Heart left ventricle (tissue), 16 donors: ENCODE data around the gene COQ5. TPM values are rescaled to one million over a fixed set of nuclear protein-coding genes. Genes with fewer than 3 reads are reported as not detected.

Source experiments
- ATAC-seq, 4 donors: fragments of 200-7000 bp; cut with Tn5 transposase; one replicate each; pipeline ENCODE4 v1.9.1; 2020 to 2022; ENCODE audit warnings: moderate library complexity in 4 of 4, mild to moderate bottlenecking in 3 of 4, moderate number of reproducible peaks in 1 of 4
- DNase-seq, 5 donors: peaks; one replicate each; pipeline ENCODE4 v3.0.0-alpha.2; 2020
- H3K27ac ChIP-seq, 12 donors: fragments of 200-600 bp; sonication (generic) in 4 of 12; one replicate each; pipeline versions ENCODE4 v1.5.0 to v1.8.0; 2016 to 2022; ENCODE audit warnings: mild to moderate bottlenecking in 2 of 12
- H3K27me3 ChIP-seq, 9 donors: fragments of 200-600 bp; sonication (generic) in 2 of 9; one replicate each; pipeline versions ENCODE4 v1.5.1 to v1.8.0; 2016 to 2022; ENCODE audit warnings: mild to moderate bottlenecking in 3 of 9
- H3K36me3 ChIP-seq, 9 donors: fragments of 200-600 bp; sonication (generic) in 2 of 9; one replicate each; pipeline versions ENCODE4 v1.5.0 to v1.8.0; 2018 to 2022; ENCODE audit warnings: mild to moderate bottlenecking in 2 of 9
- H3K4me1 ChIP-seq, 12 donors: fragments of 200-600 bp; sonication (generic) in 4 of 12; one replicate each; pipeline versions ENCODE4 v1.5.0 to v1.8.0; 2016 to 2022; ENCODE audit warnings: mild to moderate bottlenecking in 3 of 12
- H3K4me3 ChIP-seq, 12 donors: fragments of 200-600 bp; sonication (generic) in 4 of 12; one replicate each; pipeline versions ENCODE4 v1.5.0 to v1.8.0; 2017 to 2022; ENCODE audit warnings: mild to moderate bottlenecking in 9 of 12, moderate library complexity in 4 of 12
- H3K9me3 ChIP-seq, 12 donors: fragments of 200-600 bp; sonication (generic) in 4 of 12; one replicate each; pipeline versions ENCODE4 v1.5.0 to v1.8.0; 2016 to 2022; ENCODE audit warnings: mild to moderate bottlenecking in 1 of 12
- POLR2A ChIP-seq, 2 donors: fragments of 450-650 bp; IDR thresholded peaks; one replicate each; pipeline ENCODE4 v1.6.1; 2017; ENCODE audit warnings: antibody characterized with exemption in 2 of 2, mild to moderate bottlenecking in 2 of 2, moderate library complexity in 2 of 2
- WGBS, 4 donors: extraction: QIAGEN DNeasy Blood & Tissue Kit in 2 of 4; methylation state at CpG; one replicate each; pipeline versions ENCODE4 v1.1.5 to v1.1.7; 2013 to 2018; 5-methylcytosine and 5-hydroxymethylcytosine counted together
- intact Hi-C, 10 donors: fragments of 100-400 bp; cut with DNase I; formaldehyde crosslinking; loops; one replicate each; pipeline versions ENCODE4 v1.11.1 to v1.14.2; 2022
- polyA plus RNA-seq, 2 donors: library from polyadenylated mRNA; stranded (reverse); fragments of 200-250 nt; gene quantifications; one replicate each; pipeline ENCODE4 v1.2.3, GENCODE V29; 2013
- total RNA-seq, 9 donors: library from RNA; depleted of rRNA in 2 of 9; stranded (reverse); fragments of >200 nt in 2 of 9; fragmentation: NEBNext Ultra II Directional in 3 of 9; extraction: Animal tissue kit (Norgen Biotek cat#: 25700) in 3 of 9; gene quantifications; one replicate each; pipeline versions ENCODE4 v1.1.0 to v1.2.4, GENCODE V29; 2016 to 2023
- TF ChIP-seq, protein P1 (sequence below), 12 donors: fragments of 200-600 bp; sonication (generic) in 4 of 12; IDR thresholded peaks; one replicate each; pipeline versions ENCODE4 v1.5.0 to v1.8.0; 2018 to 2022; ENCODE audit warnings: antibody characterized with exemption in 12 of 12, mild to moderate bottlenecking in 5 of 12
- donor health status: ischemic (EF 13 %, LVEDD 7.1; RV severe dilation, severe dysfunction).
- donor health status: healthy with polysubstance abuse.
- donor health status: DM: no; HTN: yes; CAD: no.
- donor health status: DM: no; HTN: no; CAD: no.
- donor health status: ischemic (EF 25% LVEDD 6.9; RV normal size, moderate dysfunction).
- donor health status: ischemic (EF 25% LVEDD 5.7; RV mildly dilated, moderate dysfunction).
- donor health status: healthy.
- donor health status: DM: yes; HTN: yes; CAD: no.
- donor health status: ischemic (EF 35%, LVEDD 5.7; RV mildly dilated, moderate dysfunction).
- donor health status: nonischemic (EF 11% LVEDD 7.7; RV severe dilation, severe dysfunction).
- donor health status: DM: yes; HTN: yes; CAD: no.
- donor health status: PGD.
- donor health status: ischemic (EF 29% LVEDD 5.4; RV normal size, mild dysfunction).
- donor health status: nonischemic (EF 23%, LVEDD 6.1; RV moderate dilation, normal function).

COQ5 gene
- total and polyA plus RNA-seq, 11 donors, result 27.9 to 48.9 (median 36.7) TPM

DNA sequence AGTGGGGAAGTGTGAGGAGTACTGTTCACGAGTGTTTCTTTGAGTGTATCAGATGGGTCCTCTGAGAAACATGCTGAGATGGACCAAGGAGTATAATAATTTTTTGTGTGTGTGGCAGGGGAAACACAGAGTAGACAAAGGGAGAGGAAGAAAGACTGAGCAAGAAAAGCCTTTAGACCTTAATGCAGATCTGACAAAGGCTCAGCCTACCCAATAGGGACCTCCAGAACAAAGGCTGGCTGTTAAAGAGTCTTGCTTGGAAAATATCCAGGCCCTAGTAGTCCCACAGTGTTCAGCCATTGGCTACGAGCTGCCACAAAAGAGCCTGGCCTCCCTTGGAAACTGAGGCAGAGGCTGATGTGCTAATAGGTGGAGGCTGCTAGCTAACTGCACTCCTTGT lies 13.5 kb downstream of the COQ5 start:
- no peak for ATAC-seq
- Histone ChIP-seq H3K4me3 (no peak overlapping the region), H3K4me1 (no peaks in the 10 kb centered on the region), H3K36me3 (peaks cover 0 to 94% (median 66%) of the 10 kb centered on the region in 9 donors), H3K9me3 (no peaks in the 10 kb centered on the region), H3K27ac (no peak overlapping the region), H3K27me3 (no peaks in the 10 kb centered on the region)
- intact Hi-C loops, result no loop called here
- 83 to 92% (median 88%) methylated on average over 2 of the region's 2 CpGs for WGBS, 4 donors
- TF ChIP-seq, protein P1, sequence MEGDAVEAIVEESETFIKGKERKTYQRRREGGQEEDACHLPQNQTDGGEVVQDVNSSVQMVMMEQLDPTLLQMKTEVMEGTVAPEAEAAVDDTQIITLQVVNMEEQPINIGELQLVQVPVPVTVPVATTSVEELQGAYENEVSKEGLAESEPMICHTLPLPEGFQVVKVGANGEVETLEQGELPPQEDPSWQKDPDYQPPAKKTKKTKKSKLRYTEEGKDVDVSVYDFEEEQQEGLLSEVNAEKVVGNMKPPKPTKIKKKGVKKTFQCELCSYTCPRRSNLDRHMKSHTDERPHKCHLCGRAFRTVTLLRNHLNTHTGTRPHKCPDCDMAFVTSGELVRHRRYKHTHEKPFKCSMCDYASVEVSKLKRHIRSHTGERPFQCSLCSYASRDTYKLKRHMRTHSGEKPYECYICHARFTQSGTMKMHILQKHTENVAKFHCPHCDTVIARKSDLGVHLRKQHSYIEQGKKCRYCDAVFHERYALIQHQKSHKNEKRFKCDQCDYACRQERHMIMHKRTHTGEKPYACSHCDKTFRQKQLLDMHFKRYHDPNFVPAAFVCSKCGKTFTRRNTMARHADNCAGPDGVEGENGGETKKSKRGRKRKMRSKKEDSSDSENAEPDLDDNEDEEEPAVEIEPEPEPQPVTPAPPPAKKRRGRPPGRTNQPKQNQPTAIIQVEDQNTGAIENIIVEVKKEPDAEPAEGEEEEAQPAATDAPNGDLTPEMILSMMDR (IDR thresholded peaks at IDR 0.05), result no peak
- TF ChIP-seq POLR2A (IDR thresholded peaks at IDR 0.05), result no peak
- DNase-seq, result no peak

DNA sequence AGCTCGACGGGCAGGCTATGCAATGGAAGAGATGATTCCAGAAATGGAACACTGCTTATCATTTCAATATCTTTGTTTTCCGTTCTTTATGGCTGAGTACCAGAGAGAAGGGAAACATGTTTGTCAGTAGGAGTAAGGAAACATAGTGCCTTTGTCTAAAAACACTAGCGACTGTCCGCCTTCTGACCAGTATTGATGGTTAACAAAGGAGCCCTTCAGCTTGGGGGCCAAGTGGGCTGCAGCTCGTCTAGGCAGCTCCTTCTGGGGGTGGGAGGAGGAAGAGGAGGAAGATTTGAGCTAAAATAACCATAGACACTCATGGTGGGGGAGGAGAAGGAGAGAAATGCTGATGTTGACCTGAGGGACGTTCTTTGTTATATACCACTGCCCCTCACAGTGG lies 15.0 kb downstream of the COQ5 start:
- ATAC-seq, result no peak
- Histone ChIP-seq H3K4me1 (no peaks in the 10 kb centered on the region), H3K27ac (no peak overlapping the region), H3K9me3 (no peaks in the 10 kb centered on the region), H3K27me3 (no peaks in the 10 kb centered on the region), H3K36me3 (peaks cover 0 to 95% (median 75%) of the 10 kb centered on the region in 9 donors), H3K4me3 (no peak overlapping the region)
- no peak for DNase-seq
- TF ChIP-seq, protein P1 (IDR thresholded peaks at IDR 0.05), result no peak
- TF ChIP-seq POLR2A (IDR thresholded peaks at IDR 0.05), result no peak
- 83 to 91% (median 87%) methylated on average over 7 of the region's 7 CpGs for WGBS, 4 donors
- intact Hi-C loops, result no loop called here

DNA sequence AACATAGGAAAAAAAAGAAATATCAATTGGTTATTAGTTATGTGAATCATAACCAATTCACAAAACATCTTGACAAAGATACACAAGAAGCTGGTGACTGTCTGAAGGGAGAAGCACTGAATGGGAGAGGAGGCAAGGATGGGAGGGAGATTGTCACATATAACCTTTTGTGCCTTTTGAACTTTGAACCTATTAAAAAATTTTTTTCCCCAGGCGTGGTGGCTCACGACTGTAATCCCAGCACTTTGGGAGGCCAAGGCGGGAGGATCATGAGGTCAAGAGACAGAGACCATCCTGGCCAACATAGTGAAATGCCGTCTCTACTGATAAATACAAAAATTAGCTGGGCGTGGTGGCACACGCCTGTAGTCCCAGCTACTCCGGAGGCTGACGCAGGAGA lies 20.4 kb downstream of the COQ5 start:
- H3K4me1 ChIP-seq, result no peaks in the 10 kb centered on the region
- H3K27me3 ChIP-seq, result no peaks in the 10 kb centered on the region
- ATAC-seq (no peak), DNase-seq (no peak)
- peaks cover 0 to 97% (median 90%) of the 10 kb centered on the region in 9 donors for H3K36me3 ChIP-seq
- H3K9me3 ChIP-seq, result no peaks in the 10 kb centered on the region
- no peak overlapping the region for H3K27ac ChIP-seq
- TF ChIP-seq, protein P1 (IDR thresholded peaks at IDR 0.05), result no peak
- TF ChIP-seq POLR2A (IDR thresholded peaks at IDR 0.05), result no peak
- intact Hi-C loops, result no loop called here
- WGBS, 4 donors, result 95 to 97% (median 96%) methylated on average over 8 of the region's 8 CpGs
- H3K4me3 ChIP-seq, result no peak overlapping the region

DNA sequence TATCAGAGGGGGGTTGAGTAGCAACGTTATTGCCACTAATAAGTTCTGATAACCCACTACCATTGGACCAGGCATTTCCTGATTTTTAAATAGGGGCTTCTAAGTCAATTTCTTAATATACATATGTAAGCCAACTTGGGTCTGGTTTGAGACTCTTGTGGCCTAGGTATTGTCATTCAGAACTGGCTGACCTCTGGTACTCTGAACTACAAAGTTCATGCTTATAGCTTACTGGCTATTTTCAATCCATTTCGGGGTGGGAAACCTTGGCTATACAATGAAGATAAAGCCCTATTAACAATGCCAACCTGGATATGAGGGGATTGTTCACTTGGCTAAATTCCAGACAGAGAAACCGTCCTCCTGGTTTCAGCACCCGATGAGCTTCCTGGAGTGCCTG lies 24.4 kb downstream of the COQ5 start:
- no peak for TF ChIP-seq POLR2A (IDR thresholded peaks at IDR 0.05)
- TF ChIP-seq, protein P1 (IDR thresholded peaks at IDR 0.05), result no peak
- Histone ChIP-seq H3K4me1 (no peaks in the 10 kb centered on the region), H3K27me3 (no peaks in the 10 kb centered on the region), H3K4me3 (no peak overlapping the region), H3K27ac (no peak overlapping the region), H3K36me3 (peaks cover 0 to 97% (median 80%) of the 10 kb centered on the region in 9 donors), H3K9me3 (no peaks in the 10 kb centered on the region)
- intact Hi-C loops, result no loop called here
- DNase-seq (no peak), ATAC-seq (no peak)
- 75 to 84% (median 82%) methylated on average over 4 of the region's 4 CpGs for WGBS, 4 donors
